RWPE2 (cell line): ENCODE data around the gene EIF5A.

Source experiments
- ATAC-seq: fragments of 200-7000 bp; cut with Tn5 transposase; 3 replicates; pipeline ENCODE4 v1.9.1; 2021; ENCODE audit warnings: low read depth
- DNase-seq: peaks from one replicate; pipeline ENCODE4 v3.0.0-alpha.2; 2020; ENCODE audit warnings: low spot score
- H3K27ac ChIP-seq: fragments of 450-650 bp; 2 replicates; pipeline ENCODE4 v1.5.1; 2017; ENCODE audit warnings: mild to moderate bottlenecking; ENCODE audit not compliant: poor library complexity, severe bottlenecking
- H3K27me3 ChIP-seq: fragments of 250-450 bp; sonication (Bioruptor Pico); 2 replicates; pipeline ENCODE4 v1.5.1; 2021; ENCODE audit warnings: mild to moderate bottlenecking, moderate library complexity; ENCODE audit not compliant: insufficient read depth, poor library complexity, severe bottlenecking
- H3K36me3 ChIP-seq: fragments of 250-450 bp; sonication (Bioruptor Pico); 2 replicates; pipeline ENCODE4 v1.5.1; 2020; ENCODE audit warnings: low read depth, mild to moderate bottlenecking, moderate library complexity
- H3K4me1 ChIP-seq: fragments of 250-450 bp; sonication (Bioruptor Pico); 2 replicates; pipeline ENCODE4 v1.5.1; 2021; ENCODE audit warnings: mild to moderate bottlenecking, moderate library complexity; ENCODE audit not compliant: insufficient read depth, poor library complexity, severe bottlenecking
- H3K4me3 ChIP-seq: fragments of 250-450 bp; sonication (Bioruptor Pico); 2 replicates; pipeline ENCODE4 v1.5.1; 2021; ENCODE audit warnings: mild to moderate bottlenecking, moderate library complexity; ENCODE audit not compliant: severe bottlenecking
- H3K9me3 ChIP-seq: fragments of 250-450 bp; sonication (Bioruptor Pico); 2 replicates; pipeline ENCODE4 v1.5.1; 2021; ENCODE audit warnings: mild to moderate bottlenecking, moderate library complexity; ENCODE audit not compliant: severe bottlenecking
- TF ChIP-seq, protein P1 (sequence below): fragments of 450-650 bp; IDR thresholded peaks from one replicate; pipeline ENCODE4 v1.5.1; 2017; ENCODE audit warnings: mild to moderate bottlenecking, moderate library complexity; ENCODE audit not compliant: poor library complexity, severe bottlenecking

EIF5A gene

DNA sequence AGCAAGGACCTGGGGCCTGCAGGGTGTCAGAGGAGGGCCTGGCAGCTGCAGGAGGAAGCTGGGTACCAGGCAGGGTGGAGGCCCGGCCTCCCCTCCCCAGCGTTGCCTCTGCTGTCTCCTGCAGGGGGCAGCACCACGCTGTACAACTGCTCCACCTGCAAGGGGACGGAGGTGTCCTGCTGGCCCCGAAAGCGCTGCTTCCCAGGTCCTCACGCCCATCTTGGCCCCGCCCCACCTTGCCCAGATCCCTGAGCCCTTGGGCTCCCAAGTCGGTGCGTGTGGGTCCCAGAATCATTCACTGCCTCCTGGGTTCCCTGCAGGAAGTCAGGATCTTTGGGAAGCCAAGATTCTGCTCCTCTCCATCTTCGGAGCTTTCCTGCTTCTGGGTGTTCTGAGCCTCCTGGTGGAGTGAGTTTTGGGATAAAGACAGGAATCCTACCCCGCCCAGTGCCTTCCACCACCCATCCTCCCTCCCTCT is 48.7 kb downstream of the EIF5A start:
- H3K4me1 ChIP-seq = peaks cover 15% of the 10 kb centered on the region
- H3K27me3 ChIP-seq = no peaks in the 10 kb centered on the region
- peak; percentile 9; the same call in 1 of the 3 replicates for ATAC-seq
- no peaks in the 10 kb centered on the region for H3K9me3 ChIP-seq
- no peak overlapping the region for H3K4me3 ChIP-seq
- no peaks in the 10 kb centered on the region for H3K36me3 ChIP-seq
- no peak for DNase-seq
- TF ChIP-seq, protein P1, sequence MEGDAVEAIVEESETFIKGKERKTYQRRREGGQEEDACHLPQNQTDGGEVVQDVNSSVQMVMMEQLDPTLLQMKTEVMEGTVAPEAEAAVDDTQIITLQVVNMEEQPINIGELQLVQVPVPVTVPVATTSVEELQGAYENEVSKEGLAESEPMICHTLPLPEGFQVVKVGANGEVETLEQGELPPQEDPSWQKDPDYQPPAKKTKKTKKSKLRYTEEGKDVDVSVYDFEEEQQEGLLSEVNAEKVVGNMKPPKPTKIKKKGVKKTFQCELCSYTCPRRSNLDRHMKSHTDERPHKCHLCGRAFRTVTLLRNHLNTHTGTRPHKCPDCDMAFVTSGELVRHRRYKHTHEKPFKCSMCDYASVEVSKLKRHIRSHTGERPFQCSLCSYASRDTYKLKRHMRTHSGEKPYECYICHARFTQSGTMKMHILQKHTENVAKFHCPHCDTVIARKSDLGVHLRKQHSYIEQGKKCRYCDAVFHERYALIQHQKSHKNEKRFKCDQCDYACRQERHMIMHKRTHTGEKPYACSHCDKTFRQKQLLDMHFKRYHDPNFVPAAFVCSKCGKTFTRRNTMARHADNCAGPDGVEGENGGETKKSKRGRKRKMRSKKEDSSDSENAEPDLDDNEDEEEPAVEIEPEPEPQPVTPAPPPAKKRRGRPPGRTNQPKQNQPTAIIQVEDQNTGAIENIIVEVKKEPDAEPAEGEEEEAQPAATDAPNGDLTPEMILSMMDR = peak; percentile 81
- no peak overlapping the region for H3K27ac ChIP-seq

DNA sequence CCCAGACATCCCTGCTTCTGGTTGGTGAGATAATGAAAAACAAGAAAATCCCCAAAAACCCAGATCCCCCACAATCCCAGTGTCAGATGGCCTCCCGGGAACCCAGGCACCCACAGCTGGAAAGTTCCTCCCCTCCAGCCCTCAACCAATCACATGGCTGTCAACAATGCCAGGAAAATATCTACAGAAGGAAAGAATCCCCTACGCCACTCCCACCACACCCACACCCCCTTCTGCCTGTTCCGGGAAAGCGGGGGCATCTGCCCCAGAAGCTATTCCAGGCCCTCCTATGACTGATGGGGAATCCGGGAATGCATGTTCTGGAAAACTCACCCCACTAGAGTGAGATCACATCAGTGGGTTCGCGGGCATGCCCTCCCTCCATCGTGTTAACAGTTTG is 49.3 kb downstream of the EIF5A start:
- no peaks in the 10 kb centered on the region for H3K9me3 ChIP-seq
- no peak overlapping the region for H3K27ac ChIP-seq
- no peaks in the 10 kb centered on the region for H3K36me3 ChIP-seq
- H3K4me1 ChIP-seq = peaks cover 15% of the 10 kb centered on the region
- H3K27me3 ChIP-seq = no peaks in the 10 kb centered on the region
- TF ChIP-seq, protein P1 = no peak
- no peak for ATAC-seq
- no peak for DNase-seq
- H3K4me3 ChIP-seq = no peak overlapping the region

DNA sequence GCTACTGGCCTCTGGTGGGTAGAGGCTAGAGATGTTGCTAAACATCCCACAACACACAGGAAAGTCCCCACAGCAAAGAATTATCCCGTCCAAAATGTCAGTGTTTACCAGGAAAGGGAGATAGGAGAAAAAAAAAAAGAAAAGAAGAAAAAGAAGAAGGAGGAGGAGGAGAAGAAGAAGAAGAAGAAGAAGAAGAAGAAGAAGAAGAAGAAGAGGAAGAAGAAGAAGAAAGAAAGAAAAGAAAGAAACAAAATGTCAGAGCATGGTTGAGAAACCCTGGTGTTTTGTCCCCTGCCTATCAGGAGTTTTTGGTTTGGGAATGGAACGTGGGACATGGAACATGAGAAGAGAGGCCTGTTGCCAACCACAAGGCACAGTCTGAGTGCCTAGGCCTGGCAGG is 50.0 kb downstream of the EIF5A start:
- Histone ChIP-seq H3K27ac (no peak overlapping the region), H3K4me3 (no peak overlapping the region), H3K36me3 (no peaks in the 10 kb centered on the region), H3K4me1 (peaks cover 15% of the 10 kb centered on the region), H3K27me3 (no peaks in the 10 kb centered on the region), H3K9me3 (no peaks in the 10 kb centered on the region)
- no peak for ATAC-seq
- TF ChIP-seq, protein P1 = no peak
- DNase-seq = no peak

DNA sequence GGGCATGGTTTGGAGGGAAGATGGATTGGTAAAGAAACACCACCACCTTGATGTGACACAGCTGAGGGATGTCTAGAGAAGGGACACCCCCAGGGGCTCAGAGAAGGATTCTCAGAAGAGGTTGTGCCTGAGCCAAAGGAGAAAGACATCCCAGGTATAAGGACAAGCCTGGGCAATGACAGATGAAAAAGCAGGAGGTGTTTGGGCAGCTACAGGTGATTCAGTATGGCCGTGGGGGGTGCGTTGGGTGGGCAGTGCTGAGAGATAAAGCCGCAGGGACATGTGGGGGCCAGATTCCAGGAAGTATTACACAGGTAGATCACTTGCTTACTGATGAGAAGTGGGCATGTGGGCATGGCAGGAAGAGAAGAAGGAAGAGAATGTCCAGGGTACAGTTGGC is 54.5 kb downstream of the EIF5A start:
- no peaks in the 10 kb centered on the region for H3K27me3 ChIP-seq
- no peaks in the 10 kb centered on the region for H3K9me3 ChIP-seq
- no peak overlapping the region for H3K4me3 ChIP-seq
- no peak overlapping the region for H3K27ac ChIP-seq
- TF ChIP-seq, protein P1 = no peak
- ATAC-seq = peak; percentile 58
- DNase-seq = no peak
- H3K36me3 ChIP-seq = no peaks in the 10 kb centered on the region
- H3K4me1 ChIP-seq = no peaks in the 10 kb centered on the region
